NCI-H82 (cell line): ENCODE results near the gene PDGFD.

Experiments used
- DNase-seq: peaks from one replicate; lab custom pipeline; 2025; lab: John Stamatoyannopoulos, UW

Gene PDGFD

DNA sequence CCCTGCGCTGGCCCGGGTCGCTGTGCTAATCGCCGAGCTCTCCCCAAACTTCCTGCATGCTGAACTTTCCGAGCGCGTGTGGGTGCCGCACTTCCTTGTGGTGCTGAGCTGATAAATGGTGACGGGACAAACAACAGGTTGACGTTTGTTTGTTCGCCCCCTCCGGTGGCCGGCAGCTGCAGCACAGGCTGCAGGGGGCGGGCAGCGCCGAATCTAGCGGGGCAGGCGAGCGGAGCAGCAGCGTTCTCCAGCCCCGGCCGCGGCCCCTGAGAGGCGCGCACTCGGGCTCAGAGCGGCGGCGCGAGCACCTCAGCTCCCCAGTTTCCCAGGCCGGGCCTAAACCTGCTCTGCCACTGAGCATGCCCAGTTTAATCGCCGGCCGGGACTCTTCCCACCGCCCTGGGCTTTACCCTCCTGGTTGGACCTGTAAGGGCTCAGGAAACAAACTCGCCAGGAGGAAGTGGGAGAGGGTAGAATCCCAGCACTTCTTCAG, at the start of gene PDGFD:
TSS of gene PDGFD (minus strand) at position 120 of the 493 bp plus-strand sequence.
- peak; percentile 66 for DNase-seq

GRCh38 chr11:104206936-104207335, 43.0 kb upstream of the PDGFD start:
- no peak for DNase-seq

- no peak for DNase-seq
These were observed 41.9 kb upstream of the PDGFD start for GRCh38 chr11:104205838-104206237.

DNA sequence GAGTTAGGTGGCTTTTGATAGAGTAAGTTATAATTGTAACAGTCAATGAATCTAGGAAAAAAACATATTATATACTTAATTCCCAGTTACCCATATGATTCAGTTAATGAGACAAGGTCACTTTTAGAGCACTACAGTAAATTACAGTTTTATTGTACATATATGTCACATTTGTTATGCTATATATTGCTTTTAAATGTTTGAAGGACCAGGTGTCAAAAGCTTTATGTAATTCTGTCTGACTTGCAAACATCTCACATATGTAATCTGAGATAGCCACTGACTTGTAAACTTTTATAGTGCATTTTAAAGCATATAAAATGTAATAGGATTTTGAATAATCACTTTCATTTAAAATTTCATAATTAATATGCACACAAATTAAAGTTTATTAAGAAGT, 36.7 kb upstream of the PDGFD start:
- no peak for DNase-seq

DNA sequence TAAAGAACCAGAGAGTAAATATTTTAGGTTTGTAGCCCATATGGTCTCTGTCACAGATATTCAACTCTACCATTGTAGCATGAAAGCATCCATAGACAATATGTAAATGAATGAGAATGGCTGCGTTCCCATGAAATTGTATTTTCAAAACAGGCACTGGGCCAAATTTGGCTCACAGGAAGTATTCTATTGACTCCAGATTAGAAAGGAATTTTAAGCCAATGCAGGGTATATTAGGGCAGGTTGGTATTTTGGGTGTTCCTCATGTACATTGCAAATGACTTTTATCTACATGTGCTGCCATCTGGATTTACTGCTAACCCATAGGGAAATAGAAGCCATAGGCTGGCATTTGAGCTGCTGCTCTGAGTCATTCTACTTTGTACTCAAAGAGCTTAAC, 35.1 kb upstream of the PDGFD start:
- DNase-seq = no peak

GRCh38 chr11:104198576-104198975, 34.6 kb upstream of the PDGFD start:
- peak; percentile 24 for DNase-seq

GRCh38 chr11:104191124-104191523, 27.2 kb upstream of the PDGFD start:
- DNase-seq = no peak

GRCh38 chr11:104183593-104183992, 19.6 kb upstream of the PDGFD start:
- DNase-seq = no peak

DNA sequence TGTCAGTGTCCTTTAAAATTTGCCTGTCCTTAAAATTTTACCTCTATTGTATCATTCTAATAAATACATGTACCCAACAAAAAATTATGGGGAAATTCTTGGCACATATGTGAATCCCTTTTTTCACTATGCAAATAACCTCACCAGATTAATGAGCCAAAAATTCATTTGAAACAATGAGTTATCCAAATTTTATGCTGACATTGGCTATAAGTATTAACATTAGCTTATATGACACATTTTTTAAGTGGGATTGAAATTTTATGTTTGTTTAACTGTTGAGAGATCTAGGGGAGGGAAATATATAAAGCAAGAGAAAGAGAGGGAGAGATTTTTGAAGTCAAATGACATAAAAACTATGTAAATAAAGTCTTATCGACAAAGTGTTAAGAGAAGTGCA, 11.8 kb upstream of the PDGFD start:
- DNase-seq = no peak

DNA sequence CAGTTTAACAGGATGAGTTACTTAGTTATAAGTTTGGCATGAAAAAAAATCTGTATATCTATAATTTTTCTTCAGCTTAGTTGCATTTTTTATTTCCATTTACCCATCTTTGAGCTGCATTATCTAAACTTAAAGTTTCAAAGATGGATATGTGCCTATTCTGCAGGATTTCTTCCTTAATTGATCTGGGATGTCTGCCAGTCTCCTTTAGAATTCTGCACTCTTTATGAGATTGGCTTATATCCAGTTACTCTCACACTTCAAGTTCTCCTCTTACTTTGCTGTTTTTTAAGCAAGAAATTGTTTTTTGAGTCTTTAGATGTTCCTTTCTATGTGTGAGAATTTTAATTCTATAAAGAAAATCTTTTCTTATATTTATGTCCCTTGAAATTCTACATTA, 5.1 kb upstream of the PDGFD start:
- DNase-seq = no peak

DNA sequence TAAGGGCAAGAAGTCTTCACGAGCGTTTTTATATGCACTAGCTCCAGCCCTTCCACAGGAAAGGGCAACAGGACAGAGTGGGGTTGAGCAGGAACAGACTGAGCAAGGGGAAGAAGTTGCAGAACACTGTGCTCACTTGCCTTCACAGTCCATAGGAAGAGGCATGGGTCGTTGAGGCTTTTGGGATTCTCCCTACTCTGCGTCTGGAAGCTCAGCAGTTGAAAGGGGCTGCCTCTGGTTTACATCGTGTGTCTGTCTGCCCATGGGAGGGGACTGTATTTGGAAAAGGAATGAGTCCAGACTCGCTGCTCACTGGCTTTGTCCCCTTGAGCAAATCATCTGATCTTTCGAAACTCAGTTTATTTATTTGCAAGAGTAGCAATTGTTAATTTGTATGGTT, 1.1 kb upstream of the PDGFD start:
- DNase-seq = no peak

- no peak for DNase-seq
These were observed 583 bp downstream of the PDGFD start for GRCh38 chr11:104163100-104164027.

DNA sequence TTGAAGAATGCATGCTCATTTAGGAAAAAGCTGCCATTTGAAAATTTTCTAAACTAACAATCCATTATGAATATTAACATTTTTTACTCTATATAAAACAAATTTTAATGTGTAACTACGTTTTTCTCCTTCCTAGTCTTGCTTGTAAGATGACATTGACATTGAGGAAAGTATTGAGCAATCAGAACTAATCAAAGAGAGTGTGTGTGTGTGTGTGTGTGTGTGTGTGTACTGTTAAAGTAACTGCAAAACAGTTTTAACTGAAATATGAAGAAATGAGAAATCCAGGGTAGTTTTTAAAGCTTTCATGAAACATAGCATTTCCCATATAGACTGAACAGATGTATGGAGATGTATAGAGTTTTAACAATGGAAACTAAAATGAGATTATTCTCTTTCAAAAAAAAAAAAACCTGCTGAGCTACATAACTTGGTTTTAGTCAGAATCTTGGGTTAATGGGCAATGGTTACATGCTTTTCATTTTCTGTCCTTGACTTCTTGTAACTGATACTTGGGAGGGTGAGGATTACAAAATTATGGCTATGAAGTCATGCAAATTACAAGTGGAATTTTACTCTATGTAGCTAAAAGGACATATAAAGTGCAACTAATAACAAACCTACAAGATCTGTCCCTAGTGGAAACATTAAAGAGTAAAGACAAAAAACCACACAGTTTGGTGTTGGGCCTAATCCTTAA, 2.0 kb downstream of the PDGFD start:
- no peak for DNase-seq

DNA sequence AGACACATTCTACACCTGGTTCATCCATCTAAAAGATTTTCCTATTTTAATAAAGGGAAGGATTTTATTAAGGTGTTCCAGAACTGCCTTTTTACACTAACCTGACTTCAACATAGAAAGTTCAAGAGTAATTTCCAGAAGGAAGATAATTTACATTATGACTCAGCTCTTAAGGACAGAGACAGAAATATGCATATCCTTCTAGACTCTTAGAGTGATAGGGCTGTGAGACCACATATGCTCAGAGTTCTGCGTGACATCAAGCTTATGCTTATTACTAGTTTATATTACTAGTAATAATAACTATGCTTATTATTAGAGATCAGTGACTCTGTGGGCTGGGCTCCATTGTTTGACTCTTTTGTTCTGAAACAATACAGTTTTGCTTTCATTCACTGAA, 4.6 kb downstream of the PDGFD start:
- no peak for DNase-seq

GRCh38 chr11:104155375-104155774, 8.6 kb downstream of the PDGFD start:
- no peak for DNase-seq

- no peak for DNase-seq
These were observed 9.7 kb downstream of the PDGFD start for GRCh38 chr11:104154296-104154695.

GRCh38 chr11:104152941-104153505, 10.9 kb downstream of the PDGFD start:
- DNase-seq = no peak

- DNase-seq = peak; percentile 6
These were observed 12.3 kb downstream of the PDGFD start for GRCh38 chr11:104151404-104152204.

- no peak for DNase-seq
These were observed 15.2 kb downstream of the PDGFD start for GRCh38 chr11:104148706-104149105.

DNA sequence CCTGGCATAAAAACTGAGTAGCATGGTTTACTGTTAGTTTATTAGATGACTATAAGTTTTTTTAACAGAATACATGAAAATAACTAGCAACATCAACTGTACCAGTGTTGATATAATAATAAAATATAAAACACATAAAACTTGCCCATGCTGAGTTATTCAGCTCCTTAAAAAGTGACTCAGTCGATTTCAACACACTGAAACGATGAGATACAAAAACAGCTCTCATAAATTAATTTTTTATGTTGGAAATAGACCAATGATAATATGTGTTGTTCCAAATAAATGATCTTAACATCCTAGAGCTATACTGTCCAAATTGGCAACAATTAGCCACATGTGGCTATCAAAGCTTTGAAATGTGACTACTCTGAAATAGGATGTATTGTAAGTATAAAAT, 15.9 kb downstream of the PDGFD start:
- no peak for DNase-seq

- no peak for DNase-seq
These were observed 17.0 kb downstream of the PDGFD start for GRCh38 chr11:104146943-104147342.

DNA sequence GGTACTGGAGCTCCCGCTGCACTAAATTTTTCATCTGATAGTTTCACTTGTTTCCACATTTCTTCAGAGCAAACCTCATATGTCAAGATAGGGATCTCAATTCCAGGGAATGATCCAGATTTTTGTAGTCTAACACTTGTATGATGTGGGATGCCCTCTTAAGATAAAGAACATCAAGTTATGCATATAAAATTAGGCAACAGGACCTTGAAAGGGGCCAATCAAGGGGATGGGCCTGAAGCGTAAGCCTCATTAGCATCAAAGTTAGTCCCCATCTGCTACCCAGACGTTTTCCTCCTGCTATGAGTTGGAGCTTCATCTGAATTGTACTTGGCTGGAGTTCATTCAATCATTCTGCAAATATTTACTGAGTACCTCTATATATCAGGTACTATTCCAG, 17.5 kb downstream of the PDGFD start:
- peak; percentile 44 for DNase-seq
